Upper lobe of left lung (tissue), 4 donors: ENCODE measurements around the gene STIMATE.

Experiments
- CTCF ChIP-seq, 6 experiments: fragments of 450-650 bp in 4 of 6; fragments of 200-600 bp in 2 of 6; sonication (generic) in 2 of 6; IDR thresholded peaks; one replicate each; pipeline ENCODE4 v1.5.1; 2016 to 2019; ENCODE audit warnings: antibody characterized with exemption in 6 of 6
- EP300 ChIP-seq, 4 donors: sonication (generic); formaldehyde crosslinking; IDR thresholded peaks; one replicate each; pipeline ENCODE4 v1.5.1; 2017; ENCODE audit warnings: antibody characterized with exemption in 4 of 4, control low read depth in 2 of 4
- POLR2A ChIP-seq, 4 donors: fragments of 450-650 bp; IDR thresholded peaks; one replicate each; pipeline ENCODE4 v1.5.1; 2016 to 2017; ENCODE audit warnings: antibody characterized with exemption in 4 of 4, mild to moderate bottlenecking in 2 of 4
- POLR2AphosphoS5 ChIP-seq, 2 donors: sonication (generic); formaldehyde crosslinking; IDR thresholded peaks; one replicate each; pipeline ENCODE4 v1.5.1; 2017; ENCODE audit warnings: antibody characterized with exemption in 2 of 2

GRCh38 chr3:52795298-52795900, 101.9 kb downstream of the STIMATE start:
- TF ChIP-seq CTCF (IDR thresholded peaks at IDR 0.05) (no peak), POLR2A (IDR thresholded peaks at IDR 0.05) (no peak), POLR2AphosphoS5 (IDR thresholded peaks at IDR 0.05) (no peak), EP300 (IDR thresholded peaks at IDR 0.05) (no peak)
